Ascending aorta (tissue), 2 donors: ENCODE results near the gene ANXA11. TPM values are rescaled to one million over a fixed set of nuclear protein-coding genes. Genes with fewer than 3 reads are reported as not detected.

Source experiments
- DNase-seq, 2 donors: peaks; one replicate each; pipeline ENCODE4 v3.0.0-alpha.2; 2019; ENCODE audit warnings: low spot score in 2 of 2
- H3K27ac ChIP-seq, 2 donors: fragments of 200-600 bp; sonication (generic); one replicate each; pipeline ENCODE4 v1.5.1; 2016 to 2017; ENCODE audit warnings: mild to moderate bottlenecking in 1 of 2
- H3K27me3 ChIP-seq: fragments of 200-600 bp; sonication (generic); one replicate; pipeline ENCODE4 v1.5.1; 2017
- H3K36me3 ChIP-seq, 2 donors: fragments of 200-600 bp; sonication (generic); one replicate each; pipeline ENCODE4 v1.5.1; 2016
- H3K4me1 ChIP-seq, 2 donors: fragments of 200-600 bp; sonication (generic); one replicate each; pipeline ENCODE4 v1.5.1; 2016 to 2017; ENCODE audit warnings: mild to moderate bottlenecking in 1 of 2
- H3K4me3 ChIP-seq, 2 donors: fragments of 200-600 bp; sonication (generic); one replicate each; pipeline ENCODE4 v1.5.1; 2016 to 2017; ENCODE audit warnings: mild to moderate bottlenecking in 1 of 2
- H3K9me3 ChIP-seq, 2 donors: fragments of 200-600 bp; sonication (generic); one replicate each; pipeline ENCODE4 v1.5.1; 2016
- intact Hi-C: fragments of 100-400 bp; cut with DNase I; formaldehyde crosslinking; loops from one replicate; pipeline ENCODE4 v1.15.1; 2023
- total RNA-seq: library from RNA; depleted of rRNA; stranded (reverse); fragments of >200 nt; gene quantifications from one replicate; pipeline ENCODE4 v1.1.0, GENCODE V29; 2016
- TF ChIP-seq, protein P1 (sequence below), 3 experiments: fragments of 200-600 bp in 2 of 3; fragments of 450-650 bp in 1 of 3; sonication (generic) in 2 of 3; IDR thresholded peaks; one replicate each; pipeline ENCODE4 v1.5.1; 2016 to 2019; ENCODE audit warnings: antibody characterized with exemption in 3 of 3, mild to moderate bottlenecking in 1 of 3, moderate library complexity in 1 of 3

Gene ANXA11
- total RNA-seq, 1 donor from 2014 or later, result 237 TPM

- no peaks in the 10 kb centered on the region for H3K27me3 ChIP-seq
- no peak overlapping the region for H3K4me3 ChIP-seq
- peaks cover 39 to 40% of the 10 kb centered on the region in 2 donors for H3K36me3 ChIP-seq
- peak overlapping the region; percentile 84 to 92 for H3K27ac ChIP-seq
- peaks cover 31 to 85% of the 10 kb centered on the region in 2 donors for H3K4me1 ChIP-seq
- intact Hi-C loops, result no loop called here
- peak in 1 of 2 donors; percentile 88 for DNase-seq
- TF ChIP-seq, protein P1, sequence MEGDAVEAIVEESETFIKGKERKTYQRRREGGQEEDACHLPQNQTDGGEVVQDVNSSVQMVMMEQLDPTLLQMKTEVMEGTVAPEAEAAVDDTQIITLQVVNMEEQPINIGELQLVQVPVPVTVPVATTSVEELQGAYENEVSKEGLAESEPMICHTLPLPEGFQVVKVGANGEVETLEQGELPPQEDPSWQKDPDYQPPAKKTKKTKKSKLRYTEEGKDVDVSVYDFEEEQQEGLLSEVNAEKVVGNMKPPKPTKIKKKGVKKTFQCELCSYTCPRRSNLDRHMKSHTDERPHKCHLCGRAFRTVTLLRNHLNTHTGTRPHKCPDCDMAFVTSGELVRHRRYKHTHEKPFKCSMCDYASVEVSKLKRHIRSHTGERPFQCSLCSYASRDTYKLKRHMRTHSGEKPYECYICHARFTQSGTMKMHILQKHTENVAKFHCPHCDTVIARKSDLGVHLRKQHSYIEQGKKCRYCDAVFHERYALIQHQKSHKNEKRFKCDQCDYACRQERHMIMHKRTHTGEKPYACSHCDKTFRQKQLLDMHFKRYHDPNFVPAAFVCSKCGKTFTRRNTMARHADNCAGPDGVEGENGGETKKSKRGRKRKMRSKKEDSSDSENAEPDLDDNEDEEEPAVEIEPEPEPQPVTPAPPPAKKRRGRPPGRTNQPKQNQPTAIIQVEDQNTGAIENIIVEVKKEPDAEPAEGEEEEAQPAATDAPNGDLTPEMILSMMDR (IDR thresholded peaks at IDR 0.05), result no peak
- H3K9me3 ChIP-seq, result no peaks in the 10 kb centered on the region
Measured at GRCh38 chr10:80163741-80164341, 41.5 kb downstream of the ANXA11 start.

- no peaks in the 10 kb centered on the region for H3K9me3 ChIP-seq
- TF ChIP-seq, protein P1 (IDR thresholded peaks at IDR 0.05), result no peak
- H3K4me1 ChIP-seq, result peaks cover 32 to 82% of the 10 kb centered on the region in 2 donors
- intact Hi-C loops, result no loop called here
- peak overlapping the region; percentile 53 to 92 for H3K27ac ChIP-seq
- no peak overlapping the region for H3K4me3 ChIP-seq
- H3K27me3 ChIP-seq, result no peaks in the 10 kb centered on the region
- H3K36me3 ChIP-seq, result peaks cover 57% of the 10 kb centered on the region in 2 donors
- DNase-seq, result no peak
Measured at GRCh38 chr10:80161321-80162083, 43.8 kb downstream of the ANXA11 start.

DNA sequence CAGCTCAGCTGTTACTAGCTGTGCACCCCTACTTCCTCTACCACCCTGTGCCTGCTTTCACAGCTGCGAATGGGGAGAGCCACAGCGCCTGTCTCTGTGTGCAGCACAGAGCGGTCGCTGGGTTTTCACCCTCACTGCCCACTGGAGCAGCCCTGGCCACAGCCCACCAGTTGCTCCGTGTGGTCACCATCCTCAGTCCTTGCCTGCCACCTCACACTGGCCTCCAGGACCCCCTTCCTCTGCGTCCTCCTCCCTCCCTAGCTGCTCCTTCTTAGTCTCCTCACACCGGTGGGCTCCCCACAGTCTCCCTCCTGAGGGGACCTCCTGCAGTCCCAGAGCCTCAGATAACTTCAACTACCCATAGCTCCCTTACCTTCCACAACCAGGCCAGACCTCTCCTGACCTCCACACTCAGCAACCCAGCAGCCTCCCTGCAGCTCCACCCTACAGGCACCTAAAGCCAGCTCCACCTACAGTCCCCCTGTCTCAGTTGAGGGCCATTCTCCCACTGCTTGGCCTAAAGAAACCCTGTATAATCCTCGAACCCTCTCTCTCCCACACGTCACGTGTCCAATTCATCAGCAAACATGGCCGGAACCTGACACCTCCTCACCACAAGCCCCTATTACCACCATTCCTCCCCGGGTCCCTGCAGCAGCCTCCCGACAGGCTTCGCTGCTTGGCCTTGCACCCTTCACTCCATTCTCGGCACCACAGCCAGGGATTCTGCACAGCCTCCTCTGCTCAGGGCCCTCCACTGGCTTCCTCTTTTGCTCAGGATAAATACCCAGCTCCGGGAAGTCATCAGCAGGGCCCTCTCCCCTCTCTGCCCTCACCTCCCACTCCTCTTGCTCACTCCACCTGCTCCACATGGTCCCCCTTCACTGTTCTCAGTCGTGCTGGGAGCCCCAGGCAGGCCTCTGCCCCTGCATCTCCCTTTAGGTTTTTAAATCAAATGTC is 44.7 kb downstream of the ANXA11 start:
- H3K9me3 ChIP-seq, result no peaks in the 10 kb centered on the region
- H3K4me3 ChIP-seq, result no peak overlapping the region
- H3K36me3 ChIP-seq, result peaks cover 62 to 63% of the 10 kb centered on the region in 2 donors
- H3K4me1 ChIP-seq, result peaks cover 40 to 84% of the 10 kb centered on the region in 2 donors
- peak overlapping the region; percentile 53 to 92 for H3K27ac ChIP-seq
- no peaks in the 10 kb centered on the region for H3K27me3 ChIP-seq
- TF ChIP-seq, protein P1 (IDR thresholded peaks at IDR 0.05), result no peak
- intact Hi-C loops, result no loop called here
- no peak for DNase-seq

- DNase-seq, result no peak
- intact Hi-C loops, result no loop called here
- Histone ChIP-seq H3K27ac (peak overlapping the region; percentile 92 to 94), H3K4me1 (peaks cover 41 to 80% of the 10 kb centered on the region in 2 donors), H3K4me3 (no peak overlapping the region), H3K9me3 (no peaks in the 10 kb centered on the region), H3K27me3 (no peaks in the 10 kb centered on the region), H3K36me3 (peaks cover 56 to 59% of the 10 kb centered on the region in 2 donors)
- TF ChIP-seq, protein P1 (IDR thresholded peaks at IDR 0.05), result no peak
Measured at GRCh38 chr10:80159166-80159873, 46.0 kb downstream of the ANXA11 start.

- peaks cover 38 to 78% of the 10 kb centered on the region in 2 donors for H3K4me1 ChIP-seq
- H3K27ac ChIP-seq, result peak overlapping the region; percentile 92 to 94
- no peaks in the 10 kb centered on the region for H3K27me3 ChIP-seq
- peak; percentile 89 to 97 for DNase-seq
- TF ChIP-seq, protein P1 (IDR thresholded peaks at IDR 0.05), result no peak
- H3K4me3 ChIP-seq, result no peak overlapping the region
- peaks cover 58 to 59% of the 10 kb centered on the region in 2 donors for H3K36me3 ChIP-seq
- H3K9me3 ChIP-seq, result no peaks in the 10 kb centered on the region
- intact Hi-C loops, result no loop called here
Measured at GRCh38 chr10:80158598-80159127, 46.7 kb downstream of the ANXA11 start.
